Activated CD8-positive, alpha-beta memory T cell treated with anti-CD3 and anti-CD28 coated beads for 36 hours (primary cell): Measurements from ENCODE around the gene ATXN1. TPM values are rescaled to one million over a fixed set of nuclear protein-coding genes. Genes with fewer than 3 reads are reported as not detected.

Experiments
- CTCF ChIA-PET: fragments of 350-600 bp; sonication (Branson Sonifier 250); formaldehyde crosslinking; loops from one replicate; lab custom pipeline; 2021; ENCODE audit warnings: antibody characterized with exemption; lab: Charles Lee
- POLR2A ChIA-PET: fragments of 350-600 bp; sonication (Branson Sonifier 250); formaldehyde crosslinking; loops from one replicate; lab custom pipeline; 2021; ENCODE audit warnings: antibody characterized with exemption; lab: Charles Lee
- total RNA-seq, 2 experiments: library from RNA; stranded (reverse); gene quantifications; one replicate each; pipeline ENCODE4 v1.2.3, GENCODE V29; 2021

Gene ATXN1
- total RNA-seq, 2 experiments from 2014 or later = 75.0 to 85.3 TPM

DNA sequence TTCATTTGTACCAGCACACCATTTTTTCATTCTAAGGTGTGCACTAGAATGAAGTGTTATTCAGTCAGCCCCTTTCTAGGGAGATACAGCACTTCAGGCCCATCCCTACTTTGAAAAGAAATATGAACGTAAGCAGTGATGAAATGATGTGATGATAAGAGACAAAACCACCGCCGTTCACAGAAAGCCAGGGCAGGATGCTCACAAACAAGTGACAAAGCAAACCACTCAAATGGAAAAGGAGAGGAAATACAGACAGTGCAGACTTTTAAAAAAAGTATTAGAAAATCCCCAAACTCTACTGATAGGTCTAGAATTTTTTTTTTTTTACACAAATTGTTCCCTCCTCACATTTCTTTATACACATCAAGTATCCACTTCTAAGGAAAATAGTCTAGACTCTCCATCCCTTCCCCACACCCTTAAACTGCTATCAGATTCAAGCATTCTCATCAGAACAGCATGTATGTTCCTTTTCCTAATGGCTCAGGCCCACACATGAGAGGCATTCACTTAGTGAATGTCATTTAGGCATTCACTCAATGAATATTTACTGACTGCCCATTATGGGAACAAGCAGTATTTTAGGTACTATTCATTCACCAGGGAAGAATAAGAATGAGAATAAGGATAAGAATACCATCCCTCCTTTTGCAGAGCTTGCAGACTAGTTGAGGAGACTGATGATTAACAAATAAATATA lies 279.4 kb downstream of the ATXN1 start:
- POLR2A ChIA-PET = interaction anchor here (0.5 kb wide), 1 partner anchor 158 kb away, joined by 4 read pairs; no protein-coding TSS in a partner anchor
- CTCF ChIA-PET = interaction anchor here (1.3 kb wide), 1 partner anchor 30 kb away, joined by 3 read pairs; no protein-coding TSS in a partner anchor

DNA sequence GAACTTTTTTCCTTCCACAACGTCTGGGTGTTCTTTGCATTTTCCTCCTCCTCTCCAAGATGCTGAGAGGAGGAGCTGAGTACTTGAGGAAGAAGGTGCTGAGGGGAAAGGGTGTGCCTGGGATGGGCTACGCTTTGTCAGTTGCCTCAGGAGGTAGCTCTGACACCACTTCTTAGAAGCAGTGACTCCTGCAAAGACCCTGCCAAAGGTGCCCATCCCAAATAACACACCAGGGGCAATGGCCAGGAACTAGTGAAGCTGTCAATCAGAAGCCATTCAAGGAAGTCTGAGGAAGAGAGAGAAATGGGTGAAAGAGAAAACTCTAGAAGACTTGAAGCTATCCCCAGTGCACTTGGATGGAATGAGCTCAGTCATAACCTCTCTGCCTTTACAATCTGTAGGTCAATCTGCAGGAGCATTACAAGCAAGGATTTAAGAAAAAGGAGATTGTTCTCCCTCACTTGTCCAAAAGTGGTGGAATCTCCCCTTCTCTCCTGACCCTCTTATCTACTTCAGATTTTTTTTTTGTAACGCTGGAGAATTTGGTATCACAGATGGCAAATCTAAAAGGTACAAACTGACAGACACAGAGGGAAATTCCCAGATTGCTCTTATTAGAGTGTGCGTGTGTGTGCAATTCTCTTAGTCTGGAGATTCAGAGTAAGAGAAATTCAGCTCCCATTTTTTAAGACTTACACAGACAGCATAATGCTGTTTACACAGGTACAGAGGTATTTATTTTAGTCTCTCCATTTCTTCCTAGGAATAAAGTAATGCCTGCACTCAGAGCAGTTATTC lies 280.3 kb downstream of the ATXN1 start:
- POLR2A ChIA-PET = interaction anchor here (0.6 to 0.7 kb wide), 2 partner anchors 45 to 244 kb away, joined by 3 read pairs; no protein-coding TSS in a partner anchor
- CTCF ChIA-PET = interaction anchor here (0.5 to 2.2 kb wide), 6 partner anchors 31 to 483 kb away, joined by 3 to 7 read pairs (median 3); no protein-coding TSS in a partner anchor

GRCh38 chr6:16477367-16478149 lies 283.7 kb downstream of the ATXN1 start:
- CTCF ChIA-PET = interaction anchor here (1.4 kb wide), 1 partner anchor 145 kb away, joined by 3 read pairs; no protein-coding TSS in a partner anchor

GRCh38 chr6:16476861-16477260 lies 284.4 kb downstream of the ATXN1 start:
- POLR2A ChIA-PET = no interaction called here

More at GRCh38 chr6:16477367-16478149, 283.7 kb downstream of the ATXN1 start:
- POLR2A ChIA-PET = interaction anchor here (0.6 kb wide), 1 partner anchor 40 kb away, joined by 3 read pairs; no protein-coding TSS in a partner anchor

DNA sequence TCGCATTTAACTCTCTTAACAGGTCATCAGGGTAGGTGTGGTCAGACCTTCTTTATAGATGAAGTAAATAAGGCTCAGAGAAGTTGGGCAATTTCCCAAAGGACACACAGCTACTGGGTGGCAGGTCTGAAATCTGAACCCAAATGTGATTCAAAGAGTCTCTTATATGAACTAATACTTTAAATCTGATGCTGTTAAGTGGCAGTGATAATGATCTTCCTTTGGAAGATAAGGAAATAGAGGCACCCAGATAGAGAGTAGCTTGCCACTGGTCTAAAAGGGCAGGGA lies 285.8 kb downstream of the ATXN1 start:
- ChIA-PET POLR2A (no interaction called here), CTCF (interaction anchor here (0.7 kb wide), 1 partner anchor 157 kb away, joined by 3 read pairs; no protein-coding TSS in a partner anchor)

More at GRCh38 chr6:16476861-16477260, 284.4 kb downstream of the ATXN1 start:
- CTCF ChIA-PET = no interaction called here

DNA sequence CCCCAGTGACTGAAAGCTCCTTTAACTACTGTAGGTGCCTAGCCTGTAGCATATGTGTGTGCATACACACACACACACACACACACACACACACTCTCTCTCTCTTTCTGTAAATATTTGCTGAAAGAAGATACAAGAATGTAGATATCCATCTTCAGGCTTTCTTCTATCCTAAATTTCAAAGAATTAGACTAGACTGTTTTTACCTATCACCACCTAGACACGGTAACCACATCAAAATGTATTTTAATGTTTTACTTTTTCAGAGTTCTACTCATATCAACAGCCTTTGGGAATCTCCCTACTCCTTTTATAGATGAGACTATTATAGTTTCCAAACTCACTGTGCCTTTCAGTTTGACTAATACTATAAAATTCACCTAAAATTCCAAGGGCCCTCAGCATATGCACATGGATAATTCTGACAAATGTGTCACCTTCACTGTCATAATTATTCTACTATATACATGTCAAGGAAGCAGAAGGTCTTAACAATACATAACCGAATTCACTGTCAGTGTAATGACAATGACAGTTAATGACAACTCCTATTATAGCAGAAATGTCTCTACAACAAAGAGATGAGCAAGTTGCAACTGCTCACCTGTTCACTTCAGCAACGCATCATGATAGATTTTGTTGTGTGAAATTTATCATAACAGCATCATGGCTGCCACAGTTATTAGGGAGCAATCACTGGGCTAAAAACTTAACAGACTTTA lies 286.3 kb downstream of the ATXN1 start:
- ChIA-PET POLR2A (no interaction called here), CTCF (interaction anchor here (1.1 to 1.2 kb wide), 2 partner anchors 30 to 143 kb away, joined by 3 read pairs; no protein-coding TSS in a partner anchor)

GRCh38 chr6:16473908-16474771 lies 287.1 kb downstream of the ATXN1 start:
- ChIA-PET CTCF (interaction anchor here (1.1 to 1.2 kb wide), 2 partner anchors 31 to 142 kb away, joined by 3 read pairs; no protein-coding TSS in a partner anchor), POLR2A (interaction anchor here (0.6 to 0.7 kb wide), 2 partner anchors 182 to 288 kb away, joined by 3 to 12 read pairs; no protein-coding TSS in a partner anchor)

DNA sequence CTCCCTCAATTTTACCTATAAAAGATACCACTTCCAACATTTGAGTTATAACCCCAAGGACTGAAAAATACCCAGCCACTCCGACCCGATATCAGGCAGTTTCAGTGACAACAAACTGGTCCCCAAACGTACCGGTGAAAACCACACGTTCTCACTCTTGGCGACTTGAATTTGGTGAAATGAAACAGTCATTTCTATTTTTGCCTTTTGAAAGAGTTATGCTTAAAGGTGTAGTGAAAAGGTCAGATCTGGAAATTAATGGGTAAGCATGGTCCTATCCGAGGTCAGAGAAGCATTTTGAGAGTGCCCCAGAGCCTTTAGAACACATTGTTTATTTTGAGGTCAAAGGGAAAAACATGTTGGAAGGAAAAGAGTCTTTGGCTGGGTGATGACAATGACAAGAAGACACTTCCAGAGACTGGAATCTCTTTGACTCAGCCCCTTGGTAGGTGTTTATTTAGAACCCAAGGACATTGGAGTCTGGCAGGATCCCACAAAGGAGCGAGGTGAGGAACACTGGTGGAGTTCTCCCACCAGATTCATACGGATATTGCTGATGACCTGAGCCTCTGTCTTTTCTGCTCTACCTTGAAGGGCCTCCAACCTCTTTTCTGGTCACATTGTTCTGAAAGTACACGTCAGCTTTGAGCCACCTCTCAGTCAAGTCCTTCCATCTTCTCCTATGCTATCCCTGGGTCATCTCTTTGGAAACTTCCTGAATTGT lies 287.9 kb downstream of the ATXN1 start:
- ChIA-PET CTCF (interaction anchor here (1.2 to 1.8 kb wide), 2 partner anchors 33 to 142 kb away, joined by 3 to 6 read pairs; no protein-coding TSS in a partner anchor), POLR2A (interaction anchor here (0.6 to 0.7 kb wide), 3 partner anchors 183 to 289 kb away, joined by 3 to 12 read pairs (median 3); no protein-coding TSS in a partner anchor)

- ChIA-PET POLR2A (interaction anchor here (0.6 kb wide), 1 partner anchor 259 kb away, joined by 3 read pairs; no protein-coding TSS in a partner anchor), CTCF (interaction anchor here (1.8 kb wide), 1 partner anchor 32 kb away, joined by 6 read pairs; no protein-coding TSS in a partner anchor)
Observed at GRCh38 chr6:16472349-16473069, 288.8 kb downstream of the ATXN1 start.

DNA sequence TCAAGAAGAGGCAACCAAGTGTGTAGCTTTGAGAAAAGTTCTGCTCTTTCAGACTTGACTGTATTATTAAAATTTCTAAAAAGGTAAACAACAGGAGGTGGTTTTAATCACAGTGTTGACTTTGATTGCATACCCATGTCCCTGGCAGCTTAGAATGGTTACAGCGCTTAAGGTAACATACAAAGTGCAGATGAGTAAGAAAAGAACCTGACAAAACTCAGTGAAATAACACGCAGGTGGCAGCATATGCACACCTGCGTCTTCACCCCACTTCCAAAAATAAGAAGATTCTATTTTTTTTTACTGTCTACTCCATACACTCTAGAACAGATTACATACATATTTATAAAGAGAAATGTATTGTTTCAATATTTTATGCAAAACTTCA lies 289.4 kb downstream of the ATXN1 start:
- POLR2A ChIA-PET = interaction anchor here (1.4 kb wide), 1 partner anchor 34 kb away, joined by 7 read pairs; no protein-coding TSS in a partner anchor
- CTCF ChIA-PET = interaction anchor here (1.3 to 1.8 kb wide), 2 partner anchors 32 to 51 kb away, joined by 4 to 6 read pairs; no protein-coding TSS in a partner anchor

- ChIA-PET POLR2A (interaction anchor here (0.7 to 1.4 kb wide), 3 partner anchors 17 to 51 kb away, joined by 3 to 7 read pairs (median 4); no protein-coding TSS in a partner anchor), CTCF (interaction anchor here (0.6 to 1.3 kb wide), 3 partner anchors 43 to 1215 kb away, joined by 3 to 4 read pairs (median 4); no protein-coding TSS in a partner anchor)
Observed at GRCh38 chr6:16471222-16471909, 289.9 kb downstream of the ATXN1 start.

DNA sequence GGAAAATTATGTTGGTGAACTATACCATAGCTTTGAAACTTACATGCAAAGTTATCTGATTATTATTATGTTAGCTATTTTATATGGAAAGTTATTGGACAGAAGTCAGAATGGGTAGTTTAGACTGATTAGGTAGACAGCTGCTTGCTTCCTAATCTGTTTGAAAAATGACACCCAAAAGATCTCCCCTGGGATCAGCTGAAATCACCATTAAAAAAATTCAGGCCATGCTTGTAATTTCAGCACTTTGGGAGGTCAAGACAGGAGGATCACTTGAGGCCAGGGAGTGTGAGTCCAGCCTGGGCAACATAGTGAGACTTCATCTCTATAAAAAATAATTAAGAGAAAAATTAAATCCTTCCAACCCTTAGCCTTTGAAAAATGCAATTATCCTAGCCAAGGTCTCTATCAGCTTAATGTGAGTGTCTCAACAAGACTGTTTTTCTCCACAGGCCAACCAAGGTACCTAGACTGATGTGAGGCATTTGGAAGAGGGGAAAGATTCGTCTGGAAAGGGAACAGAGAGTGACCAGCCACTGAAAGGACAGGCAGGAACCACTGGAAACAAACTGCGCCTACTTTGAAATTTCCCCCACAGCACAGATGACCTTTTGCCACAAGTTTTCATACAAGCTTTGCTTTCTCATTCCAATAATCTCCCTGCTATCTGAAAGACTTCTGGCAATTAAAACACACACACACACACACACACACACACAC lies 290.6 kb downstream of the ATXN1 start:
- CTCF ChIA-PET = interaction anchor here (0.6 to 1.3 kb wide), 4 partner anchors 43 to 1215 kb away, joined by 3 to 4 read pairs (median 4); no protein-coding TSS in a partner anchor

GRCh38 chr6:16468991-16469615 lies 292.2 kb downstream of the ATXN1 start:
- ChIA-PET CTCF (interaction anchor here (1.2 kb wide), 1 partner anchor 62 kb away, joined by 3 read pairs; no protein-coding TSS in a partner anchor), POLR2A (no interaction called here)

More for the DNA sequence above, 290.6 kb downstream of the ATXN1 start:
- POLR2A ChIA-PET = interaction anchor here (0.7 to 1.4 kb wide), 3 partner anchors 18 to 50 kb away, joined by 3 to 7 read pairs (median 4); no protein-coding TSS in a partner anchor
